Activated CD8-positive, alpha-beta T cell treated with anti-CD3 and anti-CD28 coated beads for 36 hours (primary cell): ENCODE data around the gene KIAA1549. TPM values are rescaled to one million over a fixed set of nuclear protein-coding genes. Genes with fewer than 3 reads are reported as not detected.

Experiments used
- ATAC-seq: fragments of 200-7000 bp; cut with Tn5 transposase; one replicate; pipeline ENCODE4 v1.10.0; 2021; ENCODE audit warnings: mild to moderate bottlenecking, moderate library complexity
- CTCF ChIA-PET: fragments of 350-600 bp; sonication (Branson Sonifier 250); formaldehyde crosslinking; loops from one replicate; lab custom pipeline; 2021; ENCODE audit warnings: antibody characterized with exemption; lab: Charles Lee
- POLR2A ChIA-PET: fragments of 350-600 bp; sonication (Branson Sonifier 250); formaldehyde crosslinking; loops from one replicate; lab custom pipeline; 2021; ENCODE audit warnings: antibody characterized with exemption; lab: Charles Lee
- DNase-seq: peaks from one replicate; pipeline ENCODE4 v3.0.0-alpha.2; 2020
- H3K27ac Mint-ChIP-seq: one replicate; pipeline ENCODE4 v1.8.0; 2021; ENCODE audit warnings: mild to moderate bottlenecking, mixed read lengths
- H3K27me3 Mint-ChIP-seq: one replicate; pipeline ENCODE4 v1.8.0; 2021; ENCODE audit warnings: mixed read lengths
- H3K36me3 Mint-ChIP-seq: one replicate; pipeline ENCODE4 v1.8.0; 2021; ENCODE audit warnings: low read depth, mixed read lengths
- H3K4me1 Mint-ChIP-seq: one replicate; pipeline ENCODE4 v1.8.0; 2021; ENCODE audit warnings: low read depth, mixed read lengths
- H3K4me3 Mint-ChIP-seq: one replicate; pipeline ENCODE4 v1.8.0; 2021; ENCODE audit warnings: mild to moderate bottlenecking, moderate library complexity, mixed read lengths
- H3K9me3 Mint-ChIP-seq: one replicate; pipeline ENCODE4 v1.8.0; 2021; ENCODE audit warnings: mixed read lengths
- intact Hi-C: fragments of 100-400 bp; cut with micrococcal nuclease; formaldehyde crosslinking; loops from one replicate; pipeline ENCODE4 v1.10.0; 2022
- total RNA-seq, 2 experiments: library from RNA; stranded (reverse); gene quantifications; one replicate each; pipeline ENCODE4 v1.2.3, GENCODE V29; 2021
- TF ChIP-seq, protein P1 (sequence below): fragments of 200-600 bp; IDR thresholded peaks from one replicate; pipeline ENCODE4 v1.8.0; 2022; ENCODE audit warnings: antibody characterized with exemption, mild to moderate bottlenecking

Gene KIAA1549
- total RNA-seq, 2 experiments from 2014 or later, result 1.3 to 1.5 TPM

DNA sequence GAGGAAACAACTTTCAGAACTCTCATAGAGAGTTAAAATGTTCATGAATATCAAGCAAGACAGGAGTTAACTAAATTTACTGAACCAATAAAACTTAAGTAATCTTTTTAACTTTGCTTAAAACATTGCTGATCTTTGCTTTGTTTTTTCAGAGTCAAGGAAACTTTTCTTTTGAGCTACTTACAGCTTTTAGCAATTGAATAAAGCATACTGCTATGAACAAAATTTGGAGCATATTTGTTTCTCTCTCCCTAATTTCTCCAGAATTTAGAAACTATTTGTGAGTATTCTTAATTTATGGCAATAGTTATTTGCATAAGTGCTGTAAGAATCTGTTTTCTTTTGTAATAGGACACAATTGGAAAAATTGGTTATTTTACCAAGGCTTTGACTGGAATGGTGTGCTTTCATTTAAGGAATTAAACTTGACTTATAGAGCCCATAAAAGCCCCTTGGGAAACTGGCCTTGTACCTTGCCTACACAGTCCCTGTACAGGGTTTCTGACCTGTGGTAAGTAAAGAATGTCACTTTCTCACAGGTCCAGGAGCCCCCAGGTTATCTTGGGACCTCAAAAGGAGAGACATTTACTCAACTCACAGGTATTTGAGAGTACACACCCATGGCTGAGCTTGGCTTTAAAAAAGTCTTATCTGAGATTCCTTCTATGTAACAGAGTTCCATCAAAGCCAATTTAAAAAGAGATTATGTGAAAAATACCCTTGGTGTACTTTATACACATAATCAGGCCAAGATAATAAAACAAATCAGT is 23.3 kb upstream of the KIAA1549 start:
- Mint-ChIP-seq H3K4me1 (peaks cover under 1% of the 10 kb centered on the region), H3K27ac (no peak overlapping the region), H3K9me3 (peaks cover 19% of the 10 kb centered on the region), H3K36me3 (no peaks in the 10 kb centered on the region), H3K27me3 (no peaks in the 10 kb centered on the region), H3K4me3 (no peak overlapping the region)
- DNase-seq (no peak), ATAC-seq (no peak)
- TF ChIP-seq, protein P1, sequence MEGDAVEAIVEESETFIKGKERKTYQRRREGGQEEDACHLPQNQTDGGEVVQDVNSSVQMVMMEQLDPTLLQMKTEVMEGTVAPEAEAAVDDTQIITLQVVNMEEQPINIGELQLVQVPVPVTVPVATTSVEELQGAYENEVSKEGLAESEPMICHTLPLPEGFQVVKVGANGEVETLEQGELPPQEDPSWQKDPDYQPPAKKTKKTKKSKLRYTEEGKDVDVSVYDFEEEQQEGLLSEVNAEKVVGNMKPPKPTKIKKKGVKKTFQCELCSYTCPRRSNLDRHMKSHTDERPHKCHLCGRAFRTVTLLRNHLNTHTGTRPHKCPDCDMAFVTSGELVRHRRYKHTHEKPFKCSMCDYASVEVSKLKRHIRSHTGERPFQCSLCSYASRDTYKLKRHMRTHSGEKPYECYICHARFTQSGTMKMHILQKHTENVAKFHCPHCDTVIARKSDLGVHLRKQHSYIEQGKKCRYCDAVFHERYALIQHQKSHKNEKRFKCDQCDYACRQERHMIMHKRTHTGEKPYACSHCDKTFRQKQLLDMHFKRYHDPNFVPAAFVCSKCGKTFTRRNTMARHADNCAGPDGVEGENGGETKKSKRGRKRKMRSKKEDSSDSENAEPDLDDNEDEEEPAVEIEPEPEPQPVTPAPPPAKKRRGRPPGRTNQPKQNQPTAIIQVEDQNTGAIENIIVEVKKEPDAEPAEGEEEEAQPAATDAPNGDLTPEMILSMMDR, result no peak
- CTCF ChIA-PET, result interaction anchor here (1.1 to 1.4 kb wide), 2 partner anchors 13 to 71 kb away, joined by 3 to 7 read pairs; no protein-coding TSS in a partner anchor
- POLR2A ChIA-PET, result no interaction called here
- intact Hi-C loops, result no loop called here

DNA sequence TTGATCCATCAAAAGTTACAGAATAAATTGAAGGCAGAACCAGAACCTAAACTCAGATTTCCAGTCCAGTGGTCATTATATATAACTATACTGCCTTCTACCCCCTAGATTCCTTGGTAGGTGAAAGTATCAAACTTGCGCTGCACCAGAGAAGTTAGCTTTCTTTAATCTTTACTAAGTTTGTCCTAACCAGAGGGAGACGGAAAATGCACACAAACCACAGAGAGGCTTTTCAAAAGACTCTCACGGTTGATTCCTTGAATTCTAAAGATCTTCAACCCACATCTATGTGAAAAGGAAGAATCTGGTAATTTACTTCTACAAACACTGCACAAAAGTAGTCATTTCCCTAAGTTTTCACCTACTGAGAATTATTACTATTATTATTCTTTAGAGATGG is 18.2 kb upstream of the KIAA1549 start:
- H3K36me3 Mint-ChIP-seq, result no peaks in the 10 kb centered on the region
- no peak overlapping the region for H3K4me3 Mint-ChIP-seq
- intact Hi-C loops, result no loop called here
- TF ChIP-seq, protein P1, result no peak
- ChIA-PET CTCF (interaction anchor here (1.3 kb wide), 1 partner anchor 113 kb away, joined by 4 read pairs; no protein-coding TSS in a partner anchor), POLR2A (no interaction called here)
- no peaks in the 10 kb centered on the region for H3K27me3 Mint-ChIP-seq
- H3K9me3 Mint-ChIP-seq, result peaks cover 8% of the 10 kb centered on the region
- H3K27ac Mint-ChIP-seq, result no peak overlapping the region
- peaks cover 4% of the 10 kb centered on the region for H3K4me1 Mint-ChIP-seq
- DNase-seq, result no peak
- no peak for ATAC-seq

DNA sequence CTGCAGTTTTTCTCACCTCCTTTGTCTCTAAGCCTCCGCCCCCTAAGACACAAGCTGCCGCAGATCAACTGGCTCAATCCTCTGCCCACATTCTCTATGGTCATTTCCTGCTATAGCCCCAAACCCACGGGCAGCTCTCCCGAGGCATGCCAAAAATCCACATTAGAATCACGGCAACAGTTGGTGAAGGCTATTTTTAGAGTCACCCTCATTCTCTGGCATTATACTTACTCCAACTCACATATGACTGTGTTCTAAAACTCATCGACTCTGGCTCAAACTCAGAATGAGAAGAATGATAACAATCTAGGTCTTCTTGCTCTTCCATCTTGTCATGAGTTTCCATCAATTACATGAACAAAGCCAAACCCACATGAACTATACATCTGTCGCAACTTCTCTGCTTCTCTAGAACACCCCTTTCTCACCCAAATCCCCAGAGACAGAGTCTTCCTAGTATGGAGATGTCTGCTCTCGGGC is 10.9 kb upstream of the KIAA1549 start:
- Mint-ChIP-seq H3K27me3 (peaks cover 4% of the 10 kb centered on the region), H3K9me3 (peaks cover 3% of the 10 kb centered on the region), H3K4me1 (no peaks in the 10 kb centered on the region), H3K27ac (no peak overlapping the region), H3K4me3 (no peak overlapping the region), H3K36me3 (no peaks in the 10 kb centered on the region)
- ChIA-PET POLR2A (no interaction called here), CTCF (interaction anchor here (1.0 kb wide), 1 partner anchor 10 kb away, joined by 4 read pairs; no protein-coding TSS in a partner anchor)
- DNase-seq (no peak), ATAC-seq (no peak)
- TF ChIP-seq, protein P1, result no peak
- intact Hi-C loops, result no loop called here

DNA sequence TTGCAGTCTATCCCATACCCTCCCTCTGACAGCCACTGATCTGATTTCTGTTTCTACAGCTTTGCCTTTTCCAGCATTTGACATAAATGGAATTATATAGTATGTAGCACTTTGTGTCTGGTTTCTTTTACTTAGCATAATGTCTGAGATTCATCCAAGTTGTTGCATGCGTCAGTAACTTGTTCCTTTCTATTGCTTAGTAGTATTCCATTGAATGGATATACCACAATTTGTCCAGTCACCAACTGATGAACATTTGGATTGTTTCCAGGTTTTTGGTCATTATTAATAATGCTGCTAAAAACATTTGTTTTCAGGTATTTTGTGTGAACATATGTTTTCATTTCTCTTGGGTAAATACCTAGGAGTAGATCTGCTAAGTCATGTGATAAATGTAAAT is 6.5 kb upstream of the KIAA1549 start:
- Mint-ChIP-seq H3K27me3 (peaks cover 4% of the 10 kb centered on the region), H3K9me3 (peaks cover 3% of the 10 kb centered on the region), H3K4me3 (no peak overlapping the region), H3K27ac (no peak overlapping the region), H3K36me3 (no peaks in the 10 kb centered on the region), H3K4me1 (no peaks in the 10 kb centered on the region)
- no peak for DNase-seq
- POLR2A ChIA-PET, result no interaction called here
- no peak for ATAC-seq
- intact Hi-C loops, result no loop called here
- CTCF ChIA-PET, result no interaction called here
- TF ChIP-seq, protein P1, result no peak

DNA sequence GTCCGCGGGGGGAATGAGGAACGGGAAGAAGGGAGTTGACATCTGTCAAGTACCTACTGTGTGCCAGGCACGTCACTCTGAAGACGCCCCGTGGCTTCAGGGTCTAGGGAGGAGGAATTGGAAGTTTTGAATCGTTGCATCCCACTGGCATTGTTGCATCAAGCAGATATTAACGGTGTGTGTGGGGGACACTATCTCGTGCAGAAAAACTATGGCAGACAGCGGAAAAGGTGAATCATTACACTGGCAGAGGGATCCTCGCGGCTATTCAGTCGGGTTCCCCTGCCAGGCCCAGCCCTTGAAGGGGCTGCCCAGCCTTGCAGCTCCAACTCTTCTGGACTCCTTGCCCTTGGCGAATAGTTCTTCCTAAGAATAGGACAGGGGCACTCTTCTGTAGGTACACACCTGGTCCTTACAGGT is 1.0 kb upstream of the KIAA1549 start:
- CTCF ChIA-PET, result interaction anchor here (0.9 to 5.0 kb wide), 3 partner anchors 10 to 95 kb away, joined by 4 to 44 read pairs (median 6); no protein-coding TSS in a partner anchor
- ATAC-seq, result no peak
- peak; percentile 14 for DNase-seq
- POLR2A ChIA-PET, result interaction anchor here (1.0 kb wide), 1 partner anchor 48 kb away, joined by 4 read pairs; no protein-coding TSS in a partner anchor
- no peaks in the 10 kb centered on the region for H3K9me3 Mint-ChIP-seq
- TF ChIP-seq, protein P1, result no peak
- H3K27ac Mint-ChIP-seq, result no peak overlapping the region
- no peaks in the 10 kb centered on the region for H3K36me3 Mint-ChIP-seq
- intact Hi-C loops, result no loop called here
- peak overlapping the region; percentile 59 for H3K4me3 Mint-ChIP-seq
- peaks cover 32% of the 10 kb centered on the region for H3K27me3 Mint-ChIP-seq
- peaks cover 16% of the 10 kb centered on the region for H3K4me1 Mint-ChIP-seq
